ENCODE data around the gene RHOA. TPM values are rescaled to one million over a fixed set of nuclear protein-coding genes. Genes with fewer than 3 reads are reported as not detected.

The RHOA gene
- total and polyA plus RNA-seq, 2 of the 13 experiments (the other 11 are each of a cell fraction or from before 2014, with no cell fraction given) = 131 to 177 TPM

DNA sequence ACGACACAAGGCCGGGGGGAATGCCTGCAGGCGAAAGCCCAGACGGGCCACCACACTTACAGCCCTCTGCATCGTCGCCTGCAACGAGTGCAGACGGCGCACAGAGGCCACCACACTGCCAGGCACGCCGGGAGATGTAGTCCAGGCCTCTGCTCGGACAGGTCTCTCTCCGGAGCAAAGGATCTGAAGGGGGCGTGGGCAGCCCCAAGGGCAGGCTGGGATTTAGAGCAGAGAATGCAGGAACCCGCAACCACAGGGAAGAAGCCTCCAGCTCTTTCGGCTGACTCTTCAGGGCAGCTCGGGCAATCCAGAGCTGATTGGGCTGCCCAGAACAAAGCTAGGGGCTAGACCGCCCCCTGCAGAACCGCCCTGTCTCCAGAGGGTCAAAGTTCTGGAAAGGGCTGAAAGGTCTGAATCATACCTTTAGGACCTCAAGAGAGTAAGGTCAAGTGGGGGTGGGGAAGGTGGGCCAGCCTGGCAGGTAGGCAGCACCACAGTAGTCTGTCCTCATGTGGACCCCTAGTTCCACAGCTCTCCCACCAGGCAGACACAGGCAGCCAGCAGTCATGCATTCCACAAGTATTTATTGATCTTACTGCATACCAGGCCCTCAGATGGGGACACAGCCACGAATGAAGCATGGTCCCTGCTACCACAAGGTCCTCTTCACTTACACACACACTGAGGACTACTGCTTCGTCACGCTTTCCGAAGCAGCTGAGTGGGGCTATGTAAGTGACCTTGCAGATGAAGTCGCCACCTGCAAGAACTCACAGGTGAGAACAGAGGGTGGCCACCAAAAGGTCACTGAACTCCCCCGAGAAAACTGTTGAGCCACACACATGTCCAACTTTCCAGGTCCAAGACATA lies 10.8 kb upstream of the RHOA start, which contains the start of gene AMT:
TSS of gene AMT (minus strand) at position 95 of the 870 bp plus-strand sequence. CDS start at position 72, 23 bp downstream.
- Histone ChIP-seq H3K36me3 (replicated peaks in 1 of 2; ENCODE audit: control insufficient read depth in 1 of 2, insufficient read depth in 2 of 2, low read length in 2 of 2) (peaks cover 0 to 2% of the 10 kb centered on the region in 2 experiments; a peak in 1 of 5 replicates), H3K4me1 (ENCODE audit: insufficient read depth, low read length) (peaks cover 55% of the 10 kb centered on the region), H4K20me1 (ENCODE audit: insufficient read depth, low read length) (no peaks in the 10 kb centered on the region), H3K27ac (ENCODE audit: extremely low read length, insufficient read depth, low read length) (peak within 1 kb of the TSS; percentile 89), H3K4me3 (replicated peaks in 1 of 3; ENCODE audit: insufficient read depth in 1 of 3, low read depth in 2 of 3, low read length in 3 of 3) (peak within 1 kb of the TSS; percentile 60 to 89 (median 64)), H3K9ac (ENCODE audit: insufficient read depth, low read depth, low read length) (peak within 1 kb of the TSS; percentile 80), H3K27me3 (ENCODE audit: control insufficient read depth in 1 of 2, insufficient read depth in 2 of 2, low read length in 2 of 2) (no peaks in the 10 kb centered on the region), H3K79me2 (ENCODE audit: insufficient read depth, low read length) (peaks cover 3% of the 10 kb centered on the region), H3K9me3 (ENCODE audit: low read length) (no peaks in the 10 kb centered on the region), H3K4me2 (ENCODE audit: low read depth, low read length) (peak within 1 kb of the TSS; percentile 100), H2AFZ (ENCODE audit: low read length) (no peak within 1 kb of the TSS)
- WGBS (ENCODE audit: low lambda C conversion rate) = 22% methylated on average over 6 of the region's 25 CpGs
- intact Hi-C loops (cut with micrococcal nuclease; ENCODE audit: unreplicated experiment) (no loop called here), in situ Hi-C loops (cut with HindIII; ENCODE audit: extremely low pct_ligation_motif_present, low pct_unique_long_range_greater_than_20kb) (no loop called here)
- ATAC-seq = peak; percentile 91
- CTCF ChIA-PET (ENCODE audit: low intra/inter-chr PET ratio, low total read pairs) = interaction anchor here (1.4 kb wide), 1 partner anchor 83 kb away, joined by 3 read pairs; the partner anchor contains the start of gene USP4
- DNase-seq (ENCODE audit: low spot score) = peak; percentile 83
- no TSS peak for BruUV-seq (replicated peaks)
- FAIRE-seq = peak; percentile 91
- POLR2A ChIA-PET = interaction anchor here (0.6 to 3.1 kb wide), 17 partner anchors 8 to 415 kb away, joined by 3 to 48 read pairs (median 5); partner anchors contain the start of genes DAG1, GPX1, QRICH1 and RHOA
- TF ChIP-seq ZMYM4 (CRISPR knock-in tag; IDR thresholded peaks at IDR 0.05) = no peak; the same call in 1 of the 2 replicates
- TF ChIP-seq ZNF772 (CRISPR knock-in tag; IDR thresholded peaks at IDR 0.05) = 0 out of 2 replicates have a peak, but pooled peaks have one; percentile 58
- TF ChIP-seq XRCC5 (optimal IDR thresholded peaks at IDR 0.05; ENCODE audit: low read length) = no peak
- TF ChIP-seq ZBTB42 (CRISPR knock-in tag; IDR thresholded peaks at IDR 0.05) = 0 out of 2 replicates have a peak, but pooled peaks have one; percentile 27
- TF ChIP-seq SIX1 (CRISPR knock-in tag; IDR thresholded peaks at IDR 0.05; ENCODE audit: borderline replicate concordance) = no peak
- peak; percentile 95 for TF ChIP-seq ZNF281 (CRISPR knock-in tag; IDR thresholded peaks at IDR 0.05; ENCODE audit: borderline replicate concordance)
- no peak for TF ChIP-seq NFKBIZ (CRISPR knock-in tag; IDR thresholded peaks at IDR 0.05)
- no peak for TF ChIP-seq TCF12 (IDR thresholded peaks at IDR 0.05)
- no peak for TF ChIP-seq TCF12 (CRISPR knock-in tag; IDR thresholded peaks at IDR 0.05)
- TF ChIP-seq SATB2 (CRISPR knock-in tag; IDR thresholded peaks at IDR 0.05) = no peak
- no peak for TF ChIP-seq RELA (CRISPR knock-in tag; IDR thresholded peaks at IDR 0.05)
- no peak for TF ChIP-seq ZNF17 (CRISPR knock-in tag; IDR thresholded peaks at IDR 0.05)
- TF ChIP-seq, protein P1, sequence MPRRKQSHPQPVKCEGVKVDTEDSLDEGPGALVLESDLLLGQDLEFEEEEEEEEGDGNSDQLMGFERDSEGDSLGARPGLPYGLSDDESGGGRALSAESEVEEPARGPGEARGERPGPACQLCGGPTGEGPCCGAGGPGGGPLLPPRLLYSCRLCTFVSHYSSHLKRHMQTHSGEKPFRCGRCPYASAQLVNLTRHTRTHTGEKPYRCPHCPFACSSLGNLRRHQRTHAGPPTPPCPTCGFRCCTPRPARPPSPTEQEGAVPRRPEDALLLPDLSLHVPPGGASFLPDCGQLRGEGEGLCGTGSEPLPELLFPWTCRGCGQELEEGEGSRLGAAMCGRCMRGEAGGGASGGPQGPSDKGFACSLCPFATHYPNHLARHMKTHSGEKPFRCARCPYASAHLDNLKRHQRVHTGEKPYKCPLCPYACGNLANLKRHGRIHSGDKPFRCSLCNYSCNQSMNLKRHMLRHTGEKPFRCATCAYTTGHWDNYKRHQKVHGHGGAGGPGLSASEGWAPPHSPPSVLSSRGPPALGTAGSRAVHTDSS (CRISPR knock-in tag; conservative IDR thresholded peaks at IDR 0.05) = no peak
- TF ChIP-seq, protein P2, sequence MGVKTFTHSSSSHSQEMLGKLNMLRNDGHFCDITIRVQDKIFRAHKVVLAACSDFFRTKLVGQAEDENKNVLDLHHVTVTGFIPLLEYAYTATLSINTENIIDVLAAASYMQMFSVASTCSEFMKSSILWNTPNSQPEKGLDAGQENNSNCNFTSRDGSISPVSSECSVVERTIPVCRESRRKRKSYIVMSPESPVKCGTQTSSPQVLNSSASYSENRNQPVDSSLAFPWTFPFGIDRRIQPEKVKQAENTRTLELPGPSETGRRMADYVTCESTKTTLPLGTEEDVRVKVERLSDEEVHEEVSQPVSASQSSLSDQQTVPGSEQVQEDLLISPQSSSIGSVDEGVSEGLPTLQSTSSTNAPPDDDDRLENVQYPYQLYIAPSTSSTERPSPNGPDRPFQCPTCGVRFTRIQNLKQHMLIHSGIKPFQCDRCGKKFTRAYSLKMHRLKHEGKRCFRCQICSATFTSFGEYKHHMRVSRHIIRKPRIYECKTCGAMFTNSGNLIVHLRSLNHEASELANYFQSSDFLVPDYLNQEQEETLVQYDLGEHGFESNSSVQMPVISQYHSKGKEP (CRISPR knock-in tag; IDR thresholded peaks at IDR 0.05) = no peak
- TF ChIP-seq ZNF782 (CRISPR knock-in tag; IDR thresholded peaks at IDR 0.05; ENCODE audit: borderline replicate concordance) = no peak; the same call in 1 of the 2 replicates
- 0 out of 2 replicates have a peak, but pooled peaks have one; percentile 34 for TF ChIP-seq DNMT3B (CRISPR knock-in tag; conservative IDR thresholded peaks at IDR 0.05)
- TF ChIP-seq, protein P3, sequence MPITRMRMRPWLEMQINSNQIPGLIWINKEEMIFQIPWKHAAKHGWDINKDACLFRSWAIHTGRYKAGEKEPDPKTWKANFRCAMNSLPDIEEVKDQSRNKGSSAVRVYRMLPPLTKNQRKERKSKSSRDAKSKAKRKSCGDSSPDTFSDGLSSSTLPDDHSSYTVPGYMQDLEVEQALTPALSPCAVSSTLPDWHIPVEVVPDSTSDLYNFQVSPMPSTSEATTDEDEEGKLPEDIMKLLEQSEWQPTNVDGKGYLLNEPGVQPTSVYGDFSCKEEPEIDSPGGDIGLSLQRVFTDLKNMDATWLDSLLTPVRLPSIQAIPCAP (CRISPR knock-in tag; IDR thresholded peaks at IDR 0.05; ENCODE audit: low read depth) = no peak
